GM12878 (cell line): ENCODE data around the gene RORC. TPM values are rescaled to one million over a fixed set of nuclear protein-coding genes. Genes with fewer than 3 reads are reported as not detected.

ENCODE experiments used
- ATAC-seq: fragments of 200-7000 bp; cut with Tn5 transposase; 3 replicates; pipeline ENCODE4 v1.9.1; 2020; ENCODE audit warnings: mild to moderate bottlenecking, moderate library complexity
- BruUV-seq: library from RNA; stranded (reverse); fragments of 400-500 nt; replicated peaks from 2 replicates; lab custom pipeline; 2021; lab: Mats Ljungman, UMichigan
- CTCF ChIA-PET: fragments of 300-600 bp; sonication (Branson Sonifier 250); formaldehyde crosslinking; extraction: SDS; loops from one replicate; lab custom pipeline; 2021; ENCODE audit warnings: inconsistent platforms; lab: Yijun Ruan, JAX
- POLR2A ChIA-PET: fragments of 350-600 bp; formaldehyde crosslinking; extraction: SDS; loops from one replicate; lab custom pipeline; 2021; ENCODE audit warnings: inconsistent platforms; lab: Charles Lee
- RAD21 ChIA-PET: fragments of 300-600 bp; sonication (Branson Sonifier 250); formaldehyde crosslinking; loops from one replicate; lab custom pipeline; 2023; ENCODE audit warnings: antibody characterized with exemption; ENCODE audit not compliant: unreplicated experiment; lab: Charles Lee
- SMC1A ChIA-PET: fragments of 300-600 bp; sonication (Branson Sonifier 250); formaldehyde crosslinking; loops from one replicate; lab custom pipeline; 2023; ENCODE audit not compliant: unreplicated experiment, uncharacterized antibody; lab: Charles Lee
- DNase-seq: peaks from one replicate; pipeline ENCODE4 v3.0.0-alpha.2; 2011; ENCODE audit warnings: low read depth, low spot score
- FAIRE-seq: peaks from 3 replicates; lab custom pipeline; 2011; peaks lifted over from hg19 to GRCh38; lab: Jason Lieb, UNC
- H2AFZ ChIP-seq: 2 replicates; pipeline ENCODE4 v1.6.0; 2011; ENCODE audit warnings: low read depth, low read length, control low read depth; ENCODE audit not compliant: control insufficient read depth
- H3K27ac ChIP-seq: 2 replicates; pipeline ENCODE4 v1.5.1; 2011; ENCODE audit warnings: control low read depth; ENCODE audit not compliant: control insufficient read depth, insufficient read depth
- H3K27me3 ChIP-seq, 2 experiments: replicated peaks in 1 of 2; 2 replicates each; pipeline versions ENCODE4 v1.6.0 to v1.6.1; 2011; ENCODE audit warnings: low read length in 1 of 2; ENCODE audit not compliant: control insufficient read depth in 2 of 2, insufficient read depth in 2 of 2
- H3K36me3 ChIP-seq, 2 experiments: 2 replicates each; pipeline ENCODE4 v1.5.1; 2011; ENCODE audit warnings: low read length in 1 of 2; ENCODE audit not compliant: control insufficient read depth in 2 of 2, insufficient read depth in 2 of 2
- H3K4me1 ChIP-seq: 2 replicates; pipeline ENCODE4 v1.6.1; 2011; ENCODE audit warnings: mild to moderate bottlenecking, low read length, moderate library complexity, mixed read lengths; ENCODE audit not compliant: control insufficient read depth, insufficient read depth
- H3K4me2 ChIP-seq: 2 replicates; pipeline ENCODE4 v1.6.0; 2011; ENCODE audit warnings: control low read depth; ENCODE audit not compliant: control insufficient read depth, insufficient read depth
- H3K4me3 ChIP-seq: fragments of 200-600 bp; sonication (generic); 2 replicates; pipeline ENCODE4 v1.5.1; 2016
- H3K79me2 ChIP-seq: 2 replicates; pipeline ENCODE4 v1.6.0; 2011; ENCODE audit warnings: low read length; ENCODE audit not compliant: control insufficient read depth, insufficient read depth
- H3K9ac ChIP-seq: 2 replicates; pipeline ENCODE4 v1.8.0; 2011; ENCODE audit warnings: low read length, control low read depth, mixed read lengths; ENCODE audit not compliant: control insufficient read depth, insufficient read depth
- H3K9me3 ChIP-seq: replicated peaks from 3 replicates; pipeline ENCODE4 v1.5.1; 2011; ENCODE audit warnings: mild to moderate bottlenecking, low read length; ENCODE audit not compliant: control insufficient read depth, insufficient read depth
- H4K20me1 ChIP-seq: 2 replicates; pipeline ENCODE4 v1.6.0; 2011; ENCODE audit not compliant: control insufficient read depth, insufficient read depth
- CREM ChIP-seq: IDR thresholded peaks from 2 replicates; pipeline ENCODE4 v1.6.1; 2014; ENCODE audit warnings: antibody characterized with exemption, low read depth
- EP300 ChIP-seq, 2 experiments: fragments of 150-350 bp in 1 of 2; IDR thresholded peaks; 2 replicates each; pipeline ENCODE4 v1.6.1; 2011 to 2012; ENCODE audit warnings: low read depth in 2 of 2, low read length in 2 of 2, borderline replicate concordance in 1 of 2, improper control_type of control experiment in 1 of 2, inconsistent platforms in 1 of 2; ENCODE audit not compliant: control insufficient read depth in 1 of 2
- GABPA ChIP-seq: IDR thresholded peaks from 2 replicates; pipeline ENCODE4 v1.6.1; 2014; ENCODE audit warnings: antibody characterized with exemption, low read depth, mild to moderate bottlenecking, inconsistent platforms
- NFXL1 ChIP-seq: fragments of 450-650 bp; IDR thresholded peaks from 2 replicates; pipeline ENCODE4 v1.6.1; 2017; ENCODE audit warnings: antibody characterized with exemption, mild to moderate bottlenecking, borderline replicate concordance
- NFYB ChIP-seq: IDR thresholded peaks from 2 replicates; pipeline ENCODE4 v1.6.1; 2011; ENCODE audit warnings: low read depth, mild to moderate bottlenecking, low read length, improper control_type of control experiment, moderate library complexity; ENCODE audit not compliant: insufficient read depth
- SREBF2 ChIP-seq: IDR thresholded peaks from 2 replicates; pipeline ENCODE4 v1.6.1; 2012; ENCODE audit warnings: mild to moderate bottlenecking, low read length
- STAT3 ChIP-seq: IDR thresholded peaks from 2 replicates; pipeline ENCODE4 v1.6.1; 2011; ENCODE audit warnings: low read depth, low read length, improper control_type of control experiment
- TAF1 ChIP-seq: IDR thresholded peaks from 2 replicates; pipeline ENCODE4 v1.6.1; 2011; ENCODE audit warnings: mild to moderate bottlenecking, low read depth, low read length, borderline replicate concordance
- TCF12 ChIP-seq: IDR thresholded peaks from 2 replicates; pipeline ENCODE4 v1.6.1; 2011; ENCODE audit warnings: low read depth, mild to moderate bottlenecking, low read length
- ZNF207 ChIP-seq: fragments of 450-650 bp; IDR thresholded peaks from 2 replicates; pipeline ENCODE4 v1.6.1; 2014; ENCODE audit warnings: antibody characterized with exemption, mild to moderate bottlenecking, borderline replicate concordance
- ZZZ3 ChIP-seq: IDR thresholded peaks from 2 replicates; pipeline ENCODE4 v1.6.1; 2011; ENCODE audit warnings: low read depth; ENCODE audit not compliant: control insufficient read depth, insufficient read length
- WGBS: methylation state at CpG from one replicate; pipeline ENCODE4 v1.1.6; 2016; ENCODE audit warnings: low lambda C conversion rate; ENCODE audit not compliant: insufficient replicate concordance, insufficient coverage; ENCODE audit errors: missing lambda C conversion rate; 5-methylcytosine and 5-hydroxymethylcytosine counted together
- in situ Hi-C: fragments of 300-500 bp; cut with MboI; formaldehyde crosslinking; loops from 9 replicates; pipeline ENCODE4 v1.14.3; 2018; ENCODE audit warnings: mixed read lengths
- intact Hi-C: fragments of 100-400 bp; cut with micrococcal nuclease; formaldehyde crosslinking; loops from one replicate; pipeline ENCODE4 v1.14.2; 2022; ENCODE audit not compliant: unreplicated experiment
- polyA plus RNA-seq, 11 experiments: library from polyadenylated mRNA; depleted of rRNA in 4 of 11; unstranded in 6 of 11; stranded (reverse) in 5 of 11; fragments of >200 nt; fragmentation: Nextera tagmentation in 4 of 11; fragmentation: Illumina TruSeq in 1 of 11; extraction: Ambion mirVana in 4 of 11; extraction: Trizol in 1 of 11; gene quantifications; 1 replicate in 1 of 11; 2 replicates in 10 of 11; pipeline versions ENCODE4 v1.2.1 to v1.2.3, GENCODE V29; 2011 to 2016; ENCODE audit warnings: inconsistent platforms in 2 of 11, missing spikeins in 2 of 11, low read depth in 1 of 11
- total RNA-seq, 4 experiments: library from RNA; depleted of rRNA in 3 of 4; stranded (reverse); fragments of >200 nt in 3 of 4; fragmentation: Illumina TruSeq in 1 of 4; extraction: Trizol in 1 of 4; gene quantifications; 2 replicates each; pipeline versions ENCODE4 v1.2.1 to v1.2.3, GENCODE V29; 2013 to 2021
- TF ChIP-seq, protein P1 (sequence below): fragments of 450-650 bp; IDR thresholded peaks from 2 replicates; pipeline ENCODE4 v1.6.1; 2017; ENCODE audit warnings: mild to moderate bottlenecking
- TF ChIP-seq, protein P2 (sequence below): fragments of 450-650 bp; IDR thresholded peaks from 2 replicates; pipeline ENCODE4 v1.6.1; 2017; ENCODE audit warnings: mild to moderate bottlenecking, moderate library complexity
- TF ChIP-seq, protein P3 (sequence below): IDR thresholded peaks from 2 replicates; pipeline ENCODE4 v1.6.1; 2012; ENCODE audit warnings: low read depth, low read length, improper control_type of control experiment
- TF ChIP-seq, protein P4 (sequence below): IDR thresholded peaks from 2 replicates; pipeline ENCODE4 v1.6.1; 2012; ENCODE audit warnings: low read depth, low read length, improper control_type of control experiment

The RORC gene
- total and polyA plus RNA-seq, 10 of the 15 experiments (the other 5 are each of a cell fraction or from before 2014, with no cell fraction given), result not detected

DNA sequence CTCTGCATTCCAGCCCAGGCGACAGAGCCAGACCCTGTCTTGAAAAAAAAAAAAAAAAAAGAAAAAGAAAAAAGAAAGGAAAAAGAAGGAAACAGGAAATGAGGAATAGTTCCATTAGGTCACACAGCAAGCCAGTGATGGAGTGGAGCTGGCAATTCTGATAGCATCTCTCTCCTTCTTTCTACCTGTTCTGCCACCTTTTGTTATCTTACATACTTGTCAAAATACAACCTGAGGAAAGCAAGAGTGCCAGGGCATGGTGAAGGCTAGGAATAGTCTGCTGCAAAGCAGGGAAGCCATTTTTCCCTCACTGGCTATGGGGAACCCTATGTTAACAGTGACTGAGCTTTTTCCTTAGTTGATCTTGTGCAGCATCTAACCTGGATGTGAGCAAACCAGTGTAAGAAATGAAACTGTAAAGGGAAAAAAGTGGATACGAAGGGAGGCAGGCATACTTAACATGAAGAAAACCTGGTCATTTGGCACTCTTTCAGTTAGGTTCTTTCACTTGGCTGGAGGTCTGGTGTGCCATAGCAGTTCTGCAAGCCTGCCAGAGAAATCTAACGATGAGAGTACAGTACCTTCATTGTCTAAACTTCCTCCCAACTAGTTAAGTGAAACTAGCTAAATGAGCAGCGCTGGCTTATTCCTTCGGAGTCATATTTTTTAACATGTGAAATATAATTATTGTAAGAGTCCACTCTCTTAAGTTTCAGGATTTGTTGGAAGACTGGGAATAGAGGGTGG, 39.9 kb upstream of the RORC start:
- no peaks in the 10 kb centered on the region for H3K9me3 ChIP-seq
- WGBS, result 70% methylated on average over 4 of the region's 5 CpGs
- H3K4me3 ChIP-seq, result no peak overlapping the region
- ATAC-seq, result no peak
- H4K20me1 ChIP-seq, result no peaks in the 10 kb centered on the region
- no peak overlapping the region for H2AFZ ChIP-seq
- H3K27ac ChIP-seq, result no peak overlapping the region
- no peaks in the 10 kb centered on the region for H3K27me3 ChIP-seq
- H3K9ac ChIP-seq, result no peak overlapping the region
- H3K4me1 ChIP-seq, result no peaks in the 10 kb centered on the region
- no peak for DNase-seq
- ChIA-PET SMC1A (interaction anchor here (0.6 to 1.3 kb wide), 3 partner anchors 9 to 98 kb away, joined by 3 read pairs; no protein-coding TSS in a partner anchor), POLR2A (interaction anchor here (0.5 kb wide), 1 partner anchor 13 kb away, joined by 3 read pairs; no protein-coding TSS in a partner anchor), CTCF (interaction anchor here (2.0 kb wide), 1 partner anchor 10 kb away, joined by 5 read pairs; no protein-coding TSS in a partner anchor), RAD21 (interaction anchor here (0.7 to 0.8 kb wide), 2 partner anchors 12 to 13 kb away, joined by 3 to 4 read pairs; no protein-coding TSS in a partner anchor)
- intact Hi-C loops, result no loop called here
- in situ Hi-C loops, result no loop called here
- H3K4me2 ChIP-seq, result no peak overlapping the region
- no TSS peak for BruUV-seq
- FAIRE-seq, result no peak
- peaks cover 0 to 2% of the 10 kb centered on the region in 2 experiments; a peak in 1 of 4 replicates for H3K36me3 ChIP-seq
- no peaks in the 10 kb centered on the region for H3K79me2 ChIP-seq
- TF ChIP-seq, protein P1, sequence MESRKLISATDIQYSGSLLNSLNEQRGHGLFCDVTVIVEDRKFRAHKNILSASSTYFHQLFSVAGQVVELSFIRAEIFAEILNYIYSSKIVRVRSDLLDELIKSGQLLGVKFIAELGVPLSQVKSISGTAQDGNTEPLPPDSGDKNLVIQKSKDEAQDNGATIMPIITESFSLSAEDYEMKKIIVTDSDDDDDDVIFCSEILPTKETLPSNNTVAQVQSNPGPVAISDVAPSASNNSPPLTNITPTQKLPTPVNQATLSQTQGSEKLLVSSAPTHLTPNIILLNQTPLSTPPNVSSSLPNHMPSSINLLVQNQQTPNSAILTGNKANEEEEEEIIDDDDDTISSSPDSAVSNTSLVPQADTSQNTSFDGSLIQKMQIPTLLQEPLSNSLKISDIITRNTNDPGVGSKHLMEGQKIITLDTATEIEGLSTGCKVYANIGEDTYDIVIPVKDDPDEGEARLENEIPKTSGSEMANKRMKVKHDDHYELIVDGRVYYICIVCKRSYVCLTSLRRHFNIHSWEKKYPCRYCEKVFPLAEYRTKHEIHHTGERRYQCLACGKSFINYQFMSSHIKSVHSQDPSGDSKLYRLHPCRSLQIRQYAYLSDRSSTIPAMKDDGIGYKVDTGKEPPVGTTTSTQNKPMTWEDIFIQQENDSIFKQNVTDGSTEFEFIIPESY, result no peak
- TF ChIP-seq ZNF207, result no peak
- TF ChIP-seq NFXL1, result no peak
- TF ChIP-seq, protein P2, sequence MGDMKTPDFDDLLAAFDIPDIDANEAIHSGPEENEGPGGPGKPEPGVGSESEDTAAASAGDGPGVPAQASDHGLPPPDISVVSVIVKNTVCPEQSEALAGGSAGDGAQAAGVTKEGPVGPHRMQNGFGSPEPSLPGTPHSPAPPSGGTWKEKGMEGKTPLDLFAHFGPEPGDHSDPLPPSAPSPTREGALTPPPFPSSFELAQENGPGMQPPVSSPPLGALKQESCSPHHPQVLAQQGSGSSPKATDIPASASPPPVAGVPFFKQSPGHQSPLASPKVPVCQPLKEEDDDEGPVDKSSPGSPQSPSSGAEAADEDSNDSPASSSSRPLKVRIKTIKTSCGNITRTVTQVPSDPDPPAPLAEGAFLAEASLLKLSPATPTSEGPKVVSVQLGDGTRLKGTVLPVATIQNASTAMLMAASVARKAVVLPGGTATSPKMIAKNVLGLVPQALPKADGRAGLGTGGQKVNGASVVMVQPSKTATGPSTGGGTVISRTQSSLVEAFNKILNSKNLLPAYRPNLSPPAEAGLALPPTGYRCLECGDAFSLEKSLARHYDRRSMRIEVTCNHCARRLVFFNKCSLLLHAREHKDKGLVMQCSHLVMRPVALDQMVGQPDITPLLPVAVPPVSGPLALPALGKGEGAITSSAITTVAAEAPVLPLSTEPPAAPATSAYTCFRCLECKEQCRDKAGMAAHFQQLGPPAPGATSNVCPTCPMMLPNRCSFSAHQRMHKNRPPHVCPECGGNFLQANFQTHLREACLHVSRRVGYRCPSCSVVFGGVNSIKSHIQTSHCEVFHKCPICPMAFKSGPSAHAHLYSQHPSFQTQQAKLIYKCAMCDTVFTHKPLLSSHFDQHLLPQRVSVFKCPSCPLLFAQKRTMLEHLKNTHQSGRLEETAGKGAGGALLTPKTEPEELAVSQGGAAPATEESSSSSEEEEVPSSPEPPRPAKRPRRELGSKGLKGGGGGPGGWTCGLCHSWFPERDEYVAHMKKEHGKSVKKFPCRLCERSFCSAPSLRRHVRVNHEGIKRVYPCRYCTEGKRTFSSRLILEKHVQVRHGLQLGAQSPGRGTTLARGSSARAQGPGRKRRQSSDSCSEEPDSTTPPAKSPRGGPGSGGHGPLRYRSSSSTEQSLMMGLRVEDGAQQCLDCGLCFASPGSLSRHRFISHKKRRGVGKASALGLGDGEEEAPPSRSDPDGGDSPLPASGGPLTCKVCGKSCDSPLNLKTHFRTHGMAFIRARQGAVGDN, result no peak
- TF ChIP-seq, protein P3, sequence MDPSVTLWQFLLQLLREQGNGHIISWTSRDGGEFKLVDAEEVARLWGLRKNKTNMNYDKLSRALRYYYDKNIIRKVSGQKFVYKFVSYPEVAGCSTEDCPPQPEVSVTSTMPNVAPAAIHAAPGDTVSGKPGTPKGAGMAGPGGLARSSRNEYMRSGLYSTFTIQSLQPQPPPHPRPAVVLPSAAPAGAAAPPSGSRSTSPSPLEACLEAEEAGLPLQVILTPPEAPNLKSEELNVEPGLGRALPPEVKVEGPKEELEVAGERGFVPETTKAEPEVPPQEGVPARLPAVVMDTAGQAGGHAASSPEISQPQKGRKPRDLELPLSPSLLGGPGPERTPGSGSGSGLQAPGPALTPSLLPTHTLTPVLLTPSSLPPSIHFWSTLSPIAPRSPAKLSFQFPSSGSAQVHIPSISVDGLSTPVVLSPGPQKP, result no peak
- no peak for TF ChIP-seq ZZZ3
- TF ChIP-seq, protein P4, sequence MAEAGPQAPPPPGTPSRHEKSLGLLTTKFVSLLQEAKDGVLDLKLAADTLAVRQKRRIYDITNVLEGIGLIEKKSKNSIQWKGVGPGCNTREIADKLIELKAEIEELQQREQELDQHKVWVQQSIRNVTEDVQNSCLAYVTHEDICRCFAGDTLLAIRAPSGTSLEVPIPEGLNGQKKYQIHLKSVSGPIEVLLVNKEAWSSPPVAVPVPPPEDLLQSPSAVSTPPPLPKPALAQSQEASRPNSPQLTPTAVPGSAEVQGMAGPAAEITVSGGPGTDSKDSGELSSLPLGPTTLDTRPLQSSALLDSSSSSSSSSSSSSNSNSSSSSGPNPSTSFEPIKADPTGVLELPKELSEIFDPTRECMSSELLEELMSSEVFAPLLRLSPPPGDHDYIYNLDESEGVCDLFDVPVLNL, result no peak
- no peak for TF ChIP-seq NFYB
- no peak for TF ChIP-seq SREBF2
- no peak for TF ChIP-seq TAF1
- TF ChIP-seq CREM, result no peak
- no peak for TF ChIP-seq TCF12
- no peak for TF ChIP-seq GABPA
- no peak for TF ChIP-seq STAT3
- no peak for TF ChIP-seq EP300 (IDR thresholded peaks at IDR 0.05; ENCODE audit: borderline replicate concordance in 1 of 2, control insufficient read depth in 1 of 2, low read depth in 2 of 2, low read length in 2 of 2)
